ENCODE results near the gene ROR1.

ROR1 gene

GRCh38 chr1:63856924-63857323 is 83.1 kb downstream of the ROR1 start:
- Histone ChIP-seq H3K4me2 (ENCODE audit: insufficient read depth, low read length) (no peak overlapping the region), H3K36me3 (ENCODE audit: insufficient read depth, low read length) (no peaks in the 10 kb centered on the region), H3K9ac (ENCODE audit: low read depth, low read length) (no peak overlapping the region), H3K27me3 (ENCODE audit: insufficient read depth, low read length, poor library complexity) (no peaks in the 10 kb centered on the region), H3K4me1 (ENCODE audit: insufficient read depth, low read length) (no peaks in the 10 kb centered on the region), H3K9me3 (ENCODE audit: insufficient read depth, low read length, severe bottlenecking) (no peaks in the 10 kb centered on the region), H3K27ac (ENCODE audit: low read length) (no peak overlapping the region), H2AFZ (ENCODE audit: low read depth, low read length) (no peak overlapping the region), H3K79me2 (ENCODE audit: insufficient read depth, low read length) (no peaks in the 10 kb centered on the region), H3K4me3 (ENCODE audit: low read depth in 1 of 2, low read length in 2 of 2) (no peak overlapping the region), H4K20me1 (ENCODE audit: insufficient read depth, low read length) (no peaks in the 10 kb centered on the region)
- DNase-seq (no peak), ATAC-seq (ENCODE audit: insufficient read depth, low read depth) (no peak)
- TF ChIP-seq, protein P1, sequence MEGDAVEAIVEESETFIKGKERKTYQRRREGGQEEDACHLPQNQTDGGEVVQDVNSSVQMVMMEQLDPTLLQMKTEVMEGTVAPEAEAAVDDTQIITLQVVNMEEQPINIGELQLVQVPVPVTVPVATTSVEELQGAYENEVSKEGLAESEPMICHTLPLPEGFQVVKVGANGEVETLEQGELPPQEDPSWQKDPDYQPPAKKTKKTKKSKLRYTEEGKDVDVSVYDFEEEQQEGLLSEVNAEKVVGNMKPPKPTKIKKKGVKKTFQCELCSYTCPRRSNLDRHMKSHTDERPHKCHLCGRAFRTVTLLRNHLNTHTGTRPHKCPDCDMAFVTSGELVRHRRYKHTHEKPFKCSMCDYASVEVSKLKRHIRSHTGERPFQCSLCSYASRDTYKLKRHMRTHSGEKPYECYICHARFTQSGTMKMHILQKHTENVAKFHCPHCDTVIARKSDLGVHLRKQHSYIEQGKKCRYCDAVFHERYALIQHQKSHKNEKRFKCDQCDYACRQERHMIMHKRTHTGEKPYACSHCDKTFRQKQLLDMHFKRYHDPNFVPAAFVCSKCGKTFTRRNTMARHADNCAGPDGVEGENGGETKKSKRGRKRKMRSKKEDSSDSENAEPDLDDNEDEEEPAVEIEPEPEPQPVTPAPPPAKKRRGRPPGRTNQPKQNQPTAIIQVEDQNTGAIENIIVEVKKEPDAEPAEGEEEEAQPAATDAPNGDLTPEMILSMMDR (IDR thresholded peaks at IDR 0.05; ENCODE audit: borderline replicate concordance, extremely low read depth, low read length, poor library complexity, severe bottlenecking): no peak
- TF ChIP-seq EZH2 (IDR thresholded peaks at IDR 0.05; ENCODE audit: borderline replicate concordance, low read depth, low read length, severe bottlenecking): no peak

- H2AFZ ChIP-seq (ENCODE audit: low read depth, low read length): no peak overlapping the region
- H3K4me1 ChIP-seq (ENCODE audit: insufficient read depth, low read length): no peaks in the 10 kb centered on the region
- no peak for DNase-seq
- H3K9me3 ChIP-seq (ENCODE audit: insufficient read depth, low read length, severe bottlenecking): no peaks in the 10 kb centered on the region
- H3K4me2 ChIP-seq (ENCODE audit: insufficient read depth, low read length): no peak overlapping the region
- no peaks in the 10 kb centered on the region for H3K27me3 ChIP-seq (ENCODE audit: insufficient read depth, low read length, poor library complexity)
- H3K27ac ChIP-seq (ENCODE audit: low read length): no peak overlapping the region
- no peaks in the 10 kb centered on the region for H3K79me2 ChIP-seq (ENCODE audit: insufficient read depth, low read length)
- no peaks in the 10 kb centered on the region for H4K20me1 ChIP-seq (ENCODE audit: insufficient read depth, low read length)
- H3K9ac ChIP-seq (ENCODE audit: low read depth, low read length): no peak overlapping the region
- ATAC-seq (ENCODE audit: insufficient read depth, low read depth): no peak
- H3K36me3 ChIP-seq (ENCODE audit: insufficient read depth, low read length): no peaks in the 10 kb centered on the region
- TF ChIP-seq EZH2 (IDR thresholded peaks at IDR 0.05; ENCODE audit: borderline replicate concordance, low read depth, low read length, severe bottlenecking): no peak
- TF ChIP-seq, protein P1 (IDR thresholded peaks at IDR 0.05; ENCODE audit: borderline replicate concordance, extremely low read depth, low read length, poor library complexity, severe bottlenecking): no peak
- H3K4me3 ChIP-seq (ENCODE audit: low read depth in 1 of 2, low read length in 2 of 2): no peak overlapping the region
These were observed 83.7 kb downstream of the ROR1 start for GRCh38 chr1:63857478-63857877.

DNA sequence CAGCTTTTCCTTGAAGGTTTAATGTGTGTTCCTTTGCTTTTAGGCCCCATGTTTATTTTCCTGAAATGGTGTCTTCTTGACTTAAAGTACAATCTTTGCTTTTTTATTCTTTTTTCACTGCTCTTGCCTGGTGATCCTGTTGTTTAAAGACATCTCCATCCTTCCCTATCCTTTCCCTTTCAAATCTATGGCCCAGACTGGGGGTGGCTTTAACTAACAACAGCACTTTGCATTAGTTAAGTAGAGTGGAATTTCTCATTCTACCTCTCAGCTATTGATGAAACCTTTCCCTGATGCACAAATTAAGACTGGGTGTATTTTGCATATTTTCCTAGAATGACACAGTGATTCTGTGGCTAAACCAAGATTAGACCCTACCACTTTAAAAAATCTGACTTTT is 84.3 kb downstream of the ROR1 start:
- Histone ChIP-seq H3K79me2 (ENCODE audit: insufficient read depth, low read length) (no peaks in the 10 kb centered on the region), H2AFZ (ENCODE audit: low read depth, low read length) (no peak overlapping the region), H3K9me3 (ENCODE audit: insufficient read depth, low read length, severe bottlenecking) (no peaks in the 10 kb centered on the region), H3K36me3 (ENCODE audit: insufficient read depth, low read length) (no peaks in the 10 kb centered on the region), H3K4me3 (ENCODE audit: low read depth in 1 of 2, low read length in 2 of 2) (no peak overlapping the region), H3K9ac (ENCODE audit: low read depth, low read length) (no peak overlapping the region), H3K4me1 (ENCODE audit: insufficient read depth, low read length) (no peaks in the 10 kb centered on the region), H3K27me3 (ENCODE audit: insufficient read depth, low read length, poor library complexity) (no peaks in the 10 kb centered on the region), H4K20me1 (ENCODE audit: insufficient read depth, low read length) (no peaks in the 10 kb centered on the region), H3K4me2 (ENCODE audit: insufficient read depth, low read length) (no peak overlapping the region), H3K27ac (ENCODE audit: low read length) (no peak overlapping the region)
- no peak for DNase-seq
- no peak for ATAC-seq (ENCODE audit: insufficient read depth, low read depth)
- TF ChIP-seq EZH2 (IDR thresholded peaks at IDR 0.05; ENCODE audit: borderline replicate concordance, low read depth, low read length, severe bottlenecking): no peak
- TF ChIP-seq, protein P1 (IDR thresholded peaks at IDR 0.05; ENCODE audit: borderline replicate concordance, extremely low read depth, low read length, poor library complexity, severe bottlenecking): no peak
